GM12878 (cell line): ENCODE data around the gene MIR17HG.

ENCODE experiments used
- ATF2 ChIP-seq: IDR thresholded peaks from 2 replicates; pipeline ENCODE4 v1.6.1; 2012; ENCODE audit warnings: low read length, inconsistent platforms
- BRCA1 ChIP-seq: IDR thresholded peaks from 2 replicates; pipeline ENCODE4 v1.6.1; 2011; ENCODE audit warnings: low read depth, low read length, improper control_type of control experiment
- CHD2 ChIP-seq: IDR thresholded peaks from 2 replicates; pipeline ENCODE4 v1.6.1; 2011; ENCODE audit warnings: low read depth, low read length, improper control_type of control experiment, borderline replicate concordance
- CTCF ChIP-seq, 3 experiments: IDR thresholded peaks in 2 of 3; conservative IDR thresholded peaks in 1 of 3; 2 replicates each; pipeline ENCODE4 v1.5.1; 2011; ENCODE audit warnings: low read depth in 3 of 3, low read length in 3 of 3, mild to moderate bottlenecking in 3 of 3, control low read depth in 2 of 3, moderate library complexity in 2 of 3, inconsistent platforms in 1 of 3, mixed read lengths in 1 of 3; ENCODE audit not compliant: control insufficient read depth in 2 of 3, insufficient read depth in 1 of 3; ENCODE audit errors: extremely low read depth in 1 of 3
- E4F1 ChIP-seq: fragments of 450-650 bp; IDR thresholded peaks from 2 replicates; pipeline ENCODE4 v1.6.1; 2018; ENCODE audit warnings: borderline replicate concordance, mild to moderate bottlenecking; ENCODE audit not compliant: partially characterized antibody
- HSF1 ChIP-seq: fragments of 150-350 bp; IDR thresholded peaks from 2 replicates; pipeline ENCODE4 v1.6.1; 2014; ENCODE audit warnings: mild to moderate bottlenecking, low read depth, low read length
- IKZF1 ChIP-seq: fragments of 450-650 bp; conservative IDR thresholded peaks from 2 replicates; pipeline ENCODE4 v1.6.1; 2017; ENCODE audit warnings: antibody characterized with exemption, mild to moderate bottlenecking
- MEF2A ChIP-seq: IDR thresholded peaks from 2 replicates; pipeline ENCODE4 v1.6.1; 2011; ENCODE audit warnings: low read depth, mild to moderate bottlenecking, low read length, moderate library complexity; ENCODE audit not compliant: insufficient read depth
- NR2F1 ChIP-seq: fragments of 450-650 bp; conservative IDR thresholded peaks from 2 replicates; pipeline ENCODE4 v1.6.1; 2017; ENCODE audit warnings: mild to moderate bottlenecking
- POLR2A ChIP-seq: IDR thresholded peaks from 2 replicates; pipeline ENCODE4 v1.6.1; 2011; ENCODE audit warnings: low read depth, mild to moderate bottlenecking, low read length
- POLR2AphosphoS5 ChIP-seq: IDR thresholded peaks from 2 replicates; pipeline ENCODE4 v1.6.1; 2011; ENCODE audit warnings: mild to moderate bottlenecking, low read length, inconsistent platforms
- SIN3A ChIP-seq: IDR thresholded peaks from 2 replicates; pipeline ENCODE4 v1.6.1; 2012; ENCODE audit warnings: low read depth, low read length, improper control_type of control experiment
- ZBTB11 ChIP-seq: fragments of 450-650 bp; formaldehyde crosslinking; IDR thresholded peaks from 2 replicates; pipeline ENCODE4 v1.5.0; 2022; ENCODE audit warnings: mild to moderate bottlenecking, missing genetic modification characterization
- ZNF217 ChIP-seq: fragments of 450-650 bp; IDR thresholded peaks from 2 replicates; pipeline ENCODE4 v1.6.1; 2017; ENCODE audit warnings: antibody characterized with exemption, mild to moderate bottlenecking

- TF ChIP-seq MEF2A, result no peak
- TF ChIP-seq CTCF (IDR thresholded peaks at IDR 0.05 in 2 of 3, conservative IDR thresholded peaks at IDR 0.05 in 1 of 3; ENCODE audit: control insufficient read depth in 2 of 3, extremely low read depth in 1 of 3, insufficient read depth in 1 of 3, low read depth in 3 of 3, low read length in 3 of 3), result no peak
- TF ChIP-seq BRCA1, result no peak
- TF ChIP-seq SIN3A, result no peak
- no peak for TF ChIP-seq CHD2
- no peak for TF ChIP-seq ZNF217
- TF ChIP-seq ATF2, result no peak
- no peak for TF ChIP-seq POLR2AphosphoS5
- TF ChIP-seq POLR2A, result no peak
- TF ChIP-seq HSF1, result no peak
- no peak for TF ChIP-seq E4F1
- no peak for TF ChIP-seq ZBTB11
- no peak for TF ChIP-seq IKZF1
- no peak for TF ChIP-seq NR2F1
These were observed 37.4 kb downstream of the MIR17HG start for GRCh38 chr13:91384896-91385295.
